HCT116 (cell line): ENCODE data around the gene ZNF423. TPM values are rescaled to one million over a fixed set of nuclear protein-coding genes. Genes with fewer than 3 reads are reported as not detected.

Source experiments
- ATAC-seq: fragments of 200-7000 bp; cut with Tn5 transposase; 2 replicates; pipeline ENCODE4 v1.9.1; 2020; ENCODE audit warnings: mild to moderate bottlenecking, moderate library complexity
- BruUV-seq: library from RNA; stranded (reverse); fragments of 400-500 nt; replicated peaks from 2 replicates; lab custom pipeline; 2021; lab: Mats Ljungman, UMichigan
- CTCF ChIA-PET: fragments of 300-600 bp; sonication (Branson Sonifier 250); formaldehyde crosslinking; loops from one replicate; lab custom pipeline; 2021; ENCODE audit warnings: antibody characterized with exemption; lab: Charles Lee
- POLR2A ChIA-PET: fragments of 300-600, 350-600 bp; sonication (Branson Sonifier 250); formaldehyde crosslinking; loops from one replicate; lab custom pipeline; 2021; ENCODE audit warnings: antibody characterized with exemption; lab: Charles Lee
- RAD21 ChIA-PET, 2 experiments: fragments of 300-600 bp; sonication (Branson Sonifier 250); formaldehyde crosslinking; loops; one replicate each; lab custom pipeline; 2023; ENCODE audit warnings: low total read pairs in 2 of 2; ENCODE audit not compliant: uncharacterized antibody in 2 of 2, unreplicated experiment in 2 of 2, low non-redundant PET in 1 of 2; lab: Charles Lee
- DNase-seq: peaks from one replicate; pipeline ENCODE4 v3.0.0-alpha.2; 2010; ENCODE audit warnings: low read depth, low spot score
- H2AFZ ChIP-seq: fragments of 200-600 bp; shearing (Covaris generic), sonication (generic); 2 replicates; pipeline ENCODE4 v1.6.1; 2017; ENCODE audit warnings: low read depth, mixed run types, mixed read lengths, antibody characterized with exemption, low read length; ENCODE audit not compliant: poor library complexity, severe bottlenecking
- H3K27ac ChIP-seq: 2 replicates; pipeline ENCODE4 v1.5.1; 2012; ENCODE audit warnings: low read depth, low read length
- H3K27me3 ChIP-seq: fragments of 200-600 bp; sonication (generic); 2 replicates; pipeline ENCODE4 v1.6.1; 2016; ENCODE audit warnings: mixed run types, low read length, mixed read lengths; ENCODE audit not compliant: insufficient read depth
- H3K36me3 ChIP-seq, 2 experiments: fragments of 200-500 bp in 1 of 2; fragments of 200-600 bp in 1 of 2; sonication (Bioruptor generic) in 1 of 2; sonication (generic) in 1 of 2; 2 replicates each; pipeline versions ENCODE4 v1.5.1 to v1.6.1; 2014 to 2016; ENCODE audit warnings: low read length in 2 of 2, inconsistent platforms in 1 of 2, mixed read lengths in 1 of 2, mixed run types in 1 of 2; ENCODE audit not compliant: insufficient read depth in 2 of 2, control insufficient read depth in 1 of 2
- H3K4me1 ChIP-seq, 2 experiments: fragments of 200-600 bp in 1 of 2; sonication (generic) in 1 of 2; 2 replicates each; pipeline versions ENCODE4 v1.5.1 to v1.6.1; 2012 to 2017; ENCODE audit warnings: low read length in 2 of 2, inconsistent platforms in 1 of 2, mild to moderate bottlenecking in 1 of 2, mixed read lengths in 1 of 2, mixed run types in 1 of 2, moderate library complexity in 1 of 2; ENCODE audit not compliant: insufficient read depth in 2 of 2, control insufficient read depth in 1 of 2
- H3K4me2 ChIP-seq: fragments of 200-600 bp; sonication (generic); 2 replicates; pipeline ENCODE4 v1.6.1; 2017; ENCODE audit warnings: mixed run types, low read length, mixed read lengths
- H3K4me3 ChIP-seq, 2 experiments: fragments of 200-600 bp in 1 of 2; sonication (generic) in 1 of 2; replicated peaks in 1 of 2; 2 replicates each; pipeline ENCODE4 v1.5.1; 2011 to 2016; ENCODE audit warnings: low read length in 2 of 2, control low read depth in 1 of 2, low read depth in 1 of 2, mild to moderate bottlenecking in 1 of 2, mixed read lengths in 1 of 2, mixed run types in 1 of 2
- H3K79me2 ChIP-seq: fragments of 200-600 bp; sonication (generic); 2 replicates; pipeline ENCODE4 v1.6.1; 2017; ENCODE audit warnings: mild to moderate bottlenecking, mixed run types, low read length, moderate library complexity, mixed read lengths; ENCODE audit not compliant: insufficient read depth
- H3K9ac ChIP-seq: fragments of 200-600 bp; sonication (generic); 2 replicates; pipeline ENCODE4 v1.6.1; 2016; ENCODE audit warnings: low read length, mixed read lengths
- H3K9me2 ChIP-seq: fragments of 200-600 bp; sonication (generic), shearing (Covaris generic); 2 replicates; pipeline ENCODE4 v1.6.1; 2017; ENCODE audit warnings: mixed run types, mild to moderate bottlenecking, moderate library complexity; ENCODE audit not compliant: insufficient read depth
- H3K9me3 ChIP-seq, 2 experiments: fragments of 200-500 bp in 1 of 2; fragments of 200-600 bp in 1 of 2; sonication (Bioruptor generic) in 1 of 2; sonication (generic) in 1 of 2; 2 replicates each; pipeline ENCODE4 v1.6.1; 2014 to 2017; ENCODE audit warnings: low read length in 2 of 2, mixed read lengths in 2 of 2, inconsistent platforms in 1 of 2, low read depth in 1 of 2, mild to moderate bottlenecking in 1 of 2, mixed run types in 1 of 2, moderate library complexity in 1 of 2; ENCODE audit not compliant: control insufficient read depth in 1 of 2, insufficient read depth in 1 of 2
- H4K20me1 ChIP-seq: fragments of 200-600 bp; sonication (generic), shearing (Covaris generic); 2 replicates; pipeline ENCODE4 v1.6.1; 2017; ENCODE audit warnings: mixed run types, mild to moderate bottlenecking, moderate library complexity; ENCODE audit not compliant: insufficient read depth
- ELF1 ChIP-seq: IDR thresholded peaks from 2 replicates; pipeline ENCODE4 v1.6.1; 2012; ENCODE audit warnings: low read depth, borderline replicate concordance
- MAX ChIP-seq: IDR thresholded peaks from 2 replicates; pipeline ENCODE4 v1.6.1; 2012
- POLR2A ChIP-seq: IDR thresholded peaks from 2 replicates; pipeline ENCODE4 v1.7.0; 2011; ENCODE audit warnings: borderline replicate concordance; ENCODE audit not compliant: insufficient read depth, insufficient read length; ENCODE audit errors: extremely low read depth
- SIN3A ChIP-seq: IDR thresholded peaks from 2 replicates; pipeline ENCODE4 v1.6.1; 2012; ENCODE audit warnings: low read depth
- SP1 ChIP-seq: IDR thresholded peaks from 2 replicates; pipeline ENCODE4 v1.6.1; 2012; ENCODE audit warnings: low read depth
- SRF ChIP-seq: IDR thresholded peaks from 2 replicates; pipeline ENCODE4 v1.6.1; 2012; ENCODE audit warnings: low read depth
- YY1 ChIP-seq: IDR thresholded peaks from 2 replicates; pipeline ENCODE4 v1.6.1; 2011; ENCODE audit warnings: low read length, low read depth, moderate library complexity, mild to moderate bottlenecking; ENCODE audit not compliant: insufficient replicate concordance; ENCODE audit errors: extremely low read depth
- ZFX ChIP-seq: fragments of 450-650 bp; IDR thresholded peaks from 2 replicates; pipeline ENCODE4 v1.6.1; 2017
- ZNF274 ChIP-seq: fragments of 200-500 bp; sonication (Bioruptor generic); IDR thresholded peaks from 2 replicates; pipeline ENCODE4 v1.6.1; 2014; ENCODE audit warnings: mild to moderate bottlenecking, low read depth, low read length, inconsistent platforms
- intact Hi-C: fragments of 100-400 bp; cut with micrococcal nuclease; formaldehyde crosslinking; loops from 2 replicates; pipeline ENCODE4 v1.10.0; 2022
- total RNA-seq: library from RNA; stranded (reverse); gene quantifications from one replicate; pipeline ENCODE4 v1.2.1, GENCODE V29; 2021; ENCODE audit not compliant: unreplicated experiment
- TF ChIP-seq, protein P1 (sequence below): IDR thresholded peaks from 2 replicates; pipeline ENCODE4 v1.6.1; 2012

Gene ZNF423
- total RNA-seq, 1 experiment from 2014 or later = 0.22 TPM

GRCh38 chr16:49651996-49652395 lies 203.9 kb downstream of the ZNF423 start:
- TF ChIP-seq ZNF274 (no peak), SRF (no peak), SIN3A (no peak), YY1 (no peak), ZFX (no peak), ELF1 (no peak), SP1 (no peak)
- TF ChIP-seq, protein P1, sequence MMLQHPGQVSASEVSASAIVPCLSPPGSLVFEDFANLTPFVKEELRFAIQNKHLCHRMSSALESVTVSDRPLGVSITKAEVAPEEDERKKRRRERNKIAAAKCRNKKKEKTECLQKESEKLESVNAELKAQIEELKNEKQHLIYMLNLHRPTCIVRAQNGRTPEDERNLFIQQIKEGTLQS = no peak
- ChIA-PET RAD21 (no interaction called here), POLR2A (no interaction called here), CTCF (no interaction called here)
- BruUV-seq = no TSS peak
- Histone ChIP-seq H3K9ac (no peak overlapping the region), H3K4me1 (peaks cover 0 to 8% of the 10 kb centered on the region in 2 experiments; a peak in 2 of 4 replicates), H4K20me1 (no peaks in the 10 kb centered on the region), H3K9me2 (no peaks in the 10 kb centered on the region), H3K4me2 (no peak overlapping the region), H3K36me3 (no peaks in the 10 kb centered on the region), H3K79me2 (no peaks in the 10 kb centered on the region), H3K27ac (no peak overlapping the region), H3K4me3 (no peak overlapping the region), H3K27me3 (no peaks in the 10 kb centered on the region), H2AFZ (no peak overlapping the region), H3K9me3 (peaks cover 9 to 10% of the 10 kb centered on the region in 2 experiments; a peak in 2 of 4 replicates)
- no peak for DNase-seq
- intact Hi-C loops = no loop called here
- no peak for ATAC-seq

- no peaks in the 10 kb centered on the region for H3K79me2 ChIP-seq
- BruUV-seq = no TSS peak
- H3K4me3 ChIP-seq = no peak overlapping the region
- no peak overlapping the region for H3K9ac ChIP-seq
- DNase-seq (no peak), ATAC-seq (no peak)
- ChIA-PET RAD21 (no interaction called here), POLR2A (no interaction called here), CTCF (no interaction called here)
- TF ChIP-seq, protein P1 = no peak
- TF ChIP-seq MAX (no peak), POLR2A (no peak)
- intact Hi-C loops = no loop called here
- H3K4me1 ChIP-seq = peaks cover 0 to 8% of the 10 kb centered on the region in 2 experiments; a peak in 2 of 4 replicates
- no peaks in the 10 kb centered on the region for H3K9me2 ChIP-seq
- H2AFZ ChIP-seq = no peak overlapping the region
- H3K4me2 ChIP-seq = no peak overlapping the region
- H3K27ac ChIP-seq = no peak overlapping the region
- no peaks in the 10 kb centered on the region for H3K36me3 ChIP-seq
- H3K9me3 ChIP-seq = peaks cover 10 to 13% of the 10 kb centered on the region in 2 experiments; a peak in 2 of 4 replicates
- no peaks in the 10 kb centered on the region for H3K27me3 ChIP-seq
- no peaks in the 10 kb centered on the region for H4K20me1 ChIP-seq
Observed at GRCh38 chr16:49651226-49651625, 204.7 kb downstream of the ZNF423 start.
